Stimulated activated naive CD4-positive, alpha-beta T cell treated with Interleukin-2 at 50 U/mL for 16 hours (primary cell): Measurements from ENCODE around the gene KCNAB1.

Experiments
- DNase-seq: peaks from one replicate; lab custom pipeline; 2025; lab: John Stamatoyannopoulos, UW

Gene KCNAB1

DNA sequence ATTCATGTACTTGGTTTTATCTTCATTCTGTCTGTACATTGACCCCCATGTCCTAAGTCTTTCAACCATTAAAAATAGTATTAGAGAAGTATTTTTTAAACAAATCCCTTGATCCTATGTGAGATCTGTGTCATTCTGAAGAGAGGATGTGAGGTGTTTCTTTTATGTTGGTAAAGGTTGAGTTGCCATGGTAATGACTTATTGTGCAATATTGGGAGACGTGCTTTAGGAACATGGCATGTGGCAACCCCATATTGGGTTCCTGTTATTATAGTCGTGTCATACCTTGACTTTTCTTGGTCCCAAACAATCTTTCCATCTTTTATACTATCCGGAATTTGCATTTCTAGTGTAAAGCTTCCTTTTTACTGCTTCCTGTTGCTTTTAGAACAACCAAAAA, 203.1 kb downstream of the KCNAB1 start:
- no peak for DNase-seq

- DNase-seq, result no peak
Observed at GRCh38 chr3:156330415-156330814, 210.0 kb downstream of the KCNAB1 start.

GRCh38 chr3:156332304-156332703, 211.9 kb downstream of the KCNAB1 start:
- no peak for DNase-seq

GRCh38 chr3:156334841-156335545, 214.6 kb downstream of the KCNAB1 start:
- no peak for DNase-seq

DNA sequence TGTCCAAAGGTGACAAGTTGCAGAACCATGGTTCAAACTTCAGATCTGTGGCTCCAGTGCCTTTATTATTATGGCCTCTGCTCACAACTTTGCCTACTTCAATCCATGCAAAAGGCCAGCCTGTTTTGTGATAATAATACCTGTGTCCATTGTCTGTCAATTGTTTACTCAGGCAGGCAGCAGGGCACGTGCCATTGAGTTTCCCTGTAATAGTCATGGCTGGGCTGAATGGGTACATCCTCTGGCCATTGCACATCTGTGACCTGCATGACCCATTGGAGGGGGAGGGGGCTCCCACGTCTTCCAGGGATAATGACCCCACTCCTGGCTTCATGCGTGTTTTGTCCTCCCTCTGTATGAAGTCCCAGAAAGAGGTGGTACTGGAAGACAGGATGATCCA, 219.1 kb downstream of the KCNAB1 start:
- no peak for DNase-seq

DNA sequence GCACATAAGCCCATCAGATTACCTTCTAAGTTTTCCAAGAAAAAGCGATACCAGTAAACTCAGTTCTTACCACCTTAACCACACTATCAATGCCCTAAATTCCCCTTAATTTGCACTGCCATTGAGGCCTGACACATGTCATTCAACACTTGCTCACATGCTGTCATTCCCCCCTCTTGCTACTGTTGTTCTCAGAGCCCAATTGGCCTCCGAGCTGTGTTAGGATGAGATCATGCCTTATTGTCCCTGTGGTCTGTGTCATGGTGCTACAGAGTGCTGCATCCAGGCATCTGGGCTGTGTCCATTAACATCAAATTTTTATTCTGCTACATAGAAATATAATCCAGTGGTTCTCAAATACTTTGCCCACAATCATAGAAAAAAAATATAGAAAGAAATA, 221.0 kb downstream of the KCNAB1 start:
- DNase-seq, result no peak

DNA sequence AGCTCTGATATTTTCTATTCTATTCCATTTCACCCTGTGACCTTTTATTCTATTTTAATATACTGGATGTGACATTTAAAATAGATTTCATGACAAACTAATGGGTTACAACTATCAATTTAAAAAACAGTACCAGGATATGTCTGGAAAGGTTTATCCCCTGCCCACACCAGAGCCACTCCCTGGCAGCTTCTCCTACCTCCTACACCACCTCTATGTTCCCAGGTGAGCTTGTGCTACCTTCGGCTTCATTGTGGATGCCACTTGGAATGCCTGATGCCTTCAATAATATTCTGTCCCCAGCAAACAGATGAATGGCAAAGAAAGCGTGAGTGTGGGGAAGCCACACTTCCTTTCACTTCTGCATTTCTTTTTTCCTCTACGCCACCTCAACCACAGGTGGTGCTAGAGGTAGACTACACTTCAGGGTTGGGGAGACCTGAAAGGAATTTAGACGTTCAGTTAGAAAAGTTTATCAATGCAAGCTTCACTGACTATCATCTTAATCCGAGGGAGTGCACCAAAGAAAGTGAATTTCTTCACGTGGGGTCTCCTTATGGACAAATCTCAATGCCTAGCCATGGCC, 221.5 kb downstream of the KCNAB1 start:
- no peak for DNase-seq

DNA sequence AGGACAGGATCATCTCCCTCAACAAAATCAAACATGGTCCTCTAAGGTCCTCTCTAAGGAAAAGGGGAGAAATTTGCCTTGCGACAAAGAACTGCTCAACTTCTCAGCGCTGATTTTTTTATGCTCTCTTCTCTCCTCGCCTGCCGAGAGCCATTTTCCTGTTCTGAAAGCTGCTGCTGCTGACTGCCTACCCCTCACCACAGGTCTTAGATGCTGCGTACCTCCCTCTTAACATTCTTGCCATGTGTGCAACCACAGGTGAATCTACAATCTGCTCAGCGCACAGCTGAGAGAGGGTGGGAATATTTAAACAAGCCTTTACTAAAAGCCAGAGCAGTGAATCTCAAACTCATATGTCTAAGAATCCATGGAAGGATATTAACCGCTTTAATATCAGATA, 223.8 kb downstream of the KCNAB1 start:
- no peak for DNase-seq

- DNase-seq, result no peak
Observed at GRCh38 chr3:156349111-156349510, 228.7 kb downstream of the KCNAB1 start.

GRCh38 chr3:156349978-156350377, 229.6 kb downstream of the KCNAB1 start:
- DNase-seq, result no peak

- no peak for DNase-seq
Observed at GRCh38 chr3:156350781-156351180, 230.4 kb downstream of the KCNAB1 start.

- DNase-seq, result no peak
Observed at GRCh38 chr3:156351783-156352182, 231.4 kb downstream of the KCNAB1 start.

DNA sequence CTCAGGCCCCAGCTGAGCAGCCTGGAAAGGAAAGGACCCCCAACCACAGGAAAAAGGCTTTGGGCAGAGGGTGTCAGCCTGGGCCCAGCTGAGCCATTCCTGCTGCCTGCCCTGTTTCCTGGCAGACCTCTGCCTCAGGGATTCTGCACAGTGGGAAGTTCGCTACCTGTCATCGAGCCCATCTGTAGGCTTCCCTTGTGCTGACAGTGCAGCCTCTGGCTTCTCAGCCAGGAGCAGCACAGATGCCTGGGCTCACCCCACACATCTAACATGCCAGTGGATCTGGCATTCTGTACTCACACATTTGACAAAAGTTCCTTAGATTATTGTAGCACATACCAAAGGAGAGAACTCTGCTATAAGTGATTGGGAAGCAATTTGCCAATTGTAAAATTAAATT, 232.3 kb downstream of the KCNAB1 start:
- no peak for DNase-seq

DNA sequence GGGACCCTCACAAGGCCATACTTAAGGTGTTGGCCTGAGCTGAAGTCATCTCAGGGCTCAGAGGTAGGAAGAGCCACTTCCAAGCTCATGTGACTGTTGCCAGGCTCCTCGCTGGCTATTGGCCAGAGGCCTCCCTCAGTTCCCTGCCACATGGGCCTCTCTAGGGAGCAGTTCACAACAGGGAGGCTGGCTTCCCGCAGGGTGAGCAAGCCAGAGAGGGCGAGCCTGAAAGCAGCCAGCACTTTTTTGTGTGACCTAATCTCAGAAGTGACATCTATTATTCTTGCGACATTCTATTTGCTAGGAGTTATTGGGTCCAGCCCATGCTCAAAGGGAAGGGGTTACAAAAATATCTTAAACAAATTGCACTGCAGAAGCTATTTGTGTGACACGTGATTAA, 233.2 kb downstream of the KCNAB1 start:
- DNase-seq, result no peak

- no peak for DNase-seq
Observed at GRCh38 chr3:156356537-156357363, 236.4 kb downstream of the KCNAB1 start.

- DNase-seq, result no peak
Observed at GRCh38 chr3:156358232-156358631, 237.9 kb downstream of the KCNAB1 start.

GRCh38 chr3:156359368-156359767, 239.0 kb downstream of the KCNAB1 start:
- no peak for DNase-seq

GRCh38 chr3:156360083-156360482, 239.7 kb downstream of the KCNAB1 start:
- DNase-seq, result no peak

DNA sequence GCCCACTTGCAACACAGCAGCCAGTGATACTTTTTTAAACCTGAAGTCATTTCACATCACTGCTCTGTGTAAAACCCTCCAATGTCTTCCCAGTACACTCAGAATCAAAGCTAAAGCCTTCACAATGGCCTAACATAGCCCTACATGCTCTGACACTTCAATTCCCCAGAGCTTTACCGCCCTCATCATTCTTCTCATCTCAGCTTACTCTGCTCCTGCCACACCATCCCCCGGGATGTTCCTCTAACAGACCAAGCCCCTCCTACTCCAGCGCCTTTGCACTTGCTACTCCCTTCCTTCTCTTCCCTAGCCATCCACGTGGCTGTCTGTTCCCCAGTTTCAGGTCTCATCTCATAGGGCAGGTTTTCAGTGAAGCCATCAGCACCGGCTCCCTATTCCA, 240.6 kb downstream of the KCNAB1 start:
- no peak for DNase-seq

GRCh38 chr3:156366559-156366958, 246.2 kb downstream of the KCNAB1 start:
- DNase-seq, result no peak

GRCh38 chr3:156368189-156368588, 247.8 kb downstream of the KCNAB1 start:
- no peak for DNase-seq

DNA sequence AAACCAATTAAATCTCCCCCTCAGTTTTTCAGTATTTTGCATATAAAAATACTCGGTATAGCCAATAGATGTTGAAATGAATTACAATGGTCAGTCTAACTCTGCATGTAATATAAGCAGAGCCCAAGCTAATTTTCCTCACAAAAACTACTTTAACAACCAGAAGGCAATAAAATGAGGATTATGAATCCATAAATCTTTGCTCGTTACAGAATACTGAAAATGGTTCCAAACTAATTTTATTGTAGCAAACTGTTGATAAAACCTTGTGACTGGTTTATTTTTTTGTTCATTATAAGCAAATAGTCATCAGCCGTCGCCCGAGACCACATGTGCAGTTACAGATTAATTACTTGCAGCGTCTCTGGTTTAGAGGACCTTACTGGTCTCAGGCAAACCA, 251.3 kb downstream of the KCNAB1 start:
- DNase-seq, result no peak

DNA sequence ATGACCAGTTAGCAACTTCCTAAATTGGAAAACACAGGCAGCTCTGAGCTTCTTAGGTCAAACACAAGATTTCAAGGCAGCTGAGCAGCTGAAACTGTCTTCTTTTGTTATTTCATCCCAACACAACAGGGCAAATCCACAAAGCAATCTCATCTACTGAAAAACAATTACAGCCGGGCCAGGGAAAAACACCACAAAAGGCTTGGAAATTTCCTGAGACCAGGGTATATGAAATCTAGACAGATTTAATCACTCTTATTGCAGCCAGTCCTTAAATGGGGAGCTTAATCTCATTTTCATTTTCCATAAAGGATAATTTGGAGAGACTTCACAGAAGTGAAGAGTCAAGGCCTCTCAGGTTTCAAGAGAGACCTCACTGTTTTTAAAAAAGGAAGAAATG, 252.7 kb downstream of the KCNAB1 start:
- DNase-seq, result no peak
